Lower lobe of right lung (tissue), 2 donors: ENCODE data around the gene SWI5. TPM values are rescaled to one million over a fixed set of nuclear protein-coding genes. Genes with fewer than 3 reads are reported as not detected.

Experiments
- ATAC-seq, 2 donors: fragments of 200-7000 bp; cut with Tn5 transposase; one replicate each; pipeline ENCODE4 v1.9.1; 2020 to 2022; ENCODE audit warnings: mild to moderate bottlenecking in 2 of 2, moderate library complexity in 2 of 2
- DNase-seq: peaks from one replicate; pipeline ENCODE4 v3.0.0-alpha.2; 2020
- H3K27ac ChIP-seq: fragments of 200-600 bp; one replicate; pipeline ENCODE4 v1.8.0; 2022
- H3K27me3 ChIP-seq: fragments of 200-600 bp; one replicate; pipeline ENCODE4 v1.8.0; 2022; ENCODE audit warnings: low read depth
- H3K36me3 ChIP-seq: fragments of 200-600 bp; one replicate; pipeline ENCODE4 v1.8.0; 2022; ENCODE audit warnings: mild to moderate bottlenecking
- H3K4me1 ChIP-seq: fragments of 200-600 bp; one replicate; pipeline ENCODE4 v1.8.0; 2022
- H3K4me3 ChIP-seq: fragments of 200-600 bp; one replicate; pipeline ENCODE4 v1.8.0; 2022; ENCODE audit warnings: mild to moderate bottlenecking
- H3K9me3 ChIP-seq: fragments of 200-600 bp; one replicate; pipeline ENCODE4 v1.8.0; 2022
- CTCF ChIP-seq: fragments of 200-600 bp; IDR thresholded peaks from one replicate; pipeline ENCODE4 v1.8.0; 2022; ENCODE audit warnings: antibody characterized with exemption, mild to moderate bottlenecking
- intact Hi-C: fragments of 100-400 bp; cut with DNase I; formaldehyde crosslinking; loops from one replicate; pipeline ENCODE4 v1.11.0; 2022
- total RNA-seq: library from RNA; stranded (reverse); fragmentation: NEBNext Ultra II Directional; extraction: Animal tissue kit (Norgen Biotek cat#: 25700); gene quantifications from one replicate; pipeline ENCODE4 v1.2.1, GENCODE V29; 2021
- donor health status: DM: no; HTN: yes; CAD: no; lungs with severe emphysema.

SWI5 gene
- total RNA-seq, 1 donor from 2014 or later = 19.1 TPM

GRCh38 chr9:128253140-128253990 lies 22.7 kb upstream of the SWI5 start:
- Histone ChIP-seq H3K27me3 (no peaks in the 10 kb centered on the region), H3K36me3 (peaks cover 27% of the 10 kb centered on the region), H3K9me3 (no peaks in the 10 kb centered on the region), H3K4me3 (no peak overlapping the region), H3K4me1 (peaks cover 12% of the 10 kb centered on the region), H3K27ac (no peak overlapping the region)
- intact Hi-C loops = no loop called here
- ATAC-seq (no peak), DNase-seq (no peak)
- no peak for TF ChIP-seq CTCF

- no peak overlapping the region for H3K4me3 ChIP-seq
- no peaks in the 10 kb centered on the region for H3K27me3 ChIP-seq
- no peak for TF ChIP-seq CTCF
- no peak for DNase-seq
- intact Hi-C loops = no loop called here
- H3K9me3 ChIP-seq = no peaks in the 10 kb centered on the region
- peaks cover 34% of the 10 kb centered on the region for H3K36me3 ChIP-seq
- H3K4me1 ChIP-seq = peaks cover 12% of the 10 kb centered on the region
- ATAC-seq = no peak
- no peak overlapping the region for H3K27ac ChIP-seq
Measured at GRCh38 chr9:128253991-128254346, 22.1 kb upstream of the SWI5 start.

DNA sequence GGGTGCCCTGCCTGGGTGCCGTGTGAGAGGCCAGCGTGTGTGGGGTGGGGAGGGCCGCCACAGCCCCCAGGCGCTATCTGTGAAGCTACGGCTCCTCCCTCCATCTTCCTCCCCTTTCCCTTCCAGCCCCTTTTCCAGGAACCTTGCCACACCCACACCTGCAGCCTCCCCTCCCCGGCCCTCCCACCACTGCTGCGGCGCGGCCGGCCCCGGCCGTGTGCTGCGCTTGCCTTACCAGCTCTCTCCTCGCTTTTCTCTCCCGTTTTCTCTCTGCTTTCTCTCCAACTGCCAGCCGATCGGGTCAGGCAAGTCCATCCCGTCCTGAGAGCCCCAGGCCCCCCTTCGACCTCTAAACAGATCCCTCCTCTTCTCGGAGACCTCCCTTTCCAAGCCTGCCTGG lies 21.7 kb upstream of the SWI5 start:
- H3K9me3 ChIP-seq = no peaks in the 10 kb centered on the region
- H3K4me1 ChIP-seq = peaks cover 12% of the 10 kb centered on the region
- no peaks in the 10 kb centered on the region for H3K27me3 ChIP-seq
- no peak overlapping the region for H3K4me3 ChIP-seq
- intact Hi-C loops = no loop called here
- DNase-seq = no peak
- H3K36me3 ChIP-seq = peaks cover 37% of the 10 kb centered on the region
- no peak for ATAC-seq
- no peak for TF ChIP-seq CTCF
- H3K27ac ChIP-seq = no peak overlapping the region

- peak; percentile 29 to 45 for ATAC-seq
- no peak overlapping the region for H3K4me3 ChIP-seq
- H3K27ac ChIP-seq = no peak overlapping the region
- no peaks in the 10 kb centered on the region for H3K27me3 ChIP-seq
- H3K4me1 ChIP-seq = peaks cover 12% of the 10 kb centered on the region
- H3K9me3 ChIP-seq = no peaks in the 10 kb centered on the region
- peaks cover 45% of the 10 kb centered on the region for H3K36me3 ChIP-seq
- DNase-seq = peak; percentile 75
- TF ChIP-seq CTCF = peak; percentile 88
- intact Hi-C loops = no loop called here
Measured at GRCh38 chr9:128254855-128255759, 21.0 kb upstream of the SWI5 start.

DNA sequence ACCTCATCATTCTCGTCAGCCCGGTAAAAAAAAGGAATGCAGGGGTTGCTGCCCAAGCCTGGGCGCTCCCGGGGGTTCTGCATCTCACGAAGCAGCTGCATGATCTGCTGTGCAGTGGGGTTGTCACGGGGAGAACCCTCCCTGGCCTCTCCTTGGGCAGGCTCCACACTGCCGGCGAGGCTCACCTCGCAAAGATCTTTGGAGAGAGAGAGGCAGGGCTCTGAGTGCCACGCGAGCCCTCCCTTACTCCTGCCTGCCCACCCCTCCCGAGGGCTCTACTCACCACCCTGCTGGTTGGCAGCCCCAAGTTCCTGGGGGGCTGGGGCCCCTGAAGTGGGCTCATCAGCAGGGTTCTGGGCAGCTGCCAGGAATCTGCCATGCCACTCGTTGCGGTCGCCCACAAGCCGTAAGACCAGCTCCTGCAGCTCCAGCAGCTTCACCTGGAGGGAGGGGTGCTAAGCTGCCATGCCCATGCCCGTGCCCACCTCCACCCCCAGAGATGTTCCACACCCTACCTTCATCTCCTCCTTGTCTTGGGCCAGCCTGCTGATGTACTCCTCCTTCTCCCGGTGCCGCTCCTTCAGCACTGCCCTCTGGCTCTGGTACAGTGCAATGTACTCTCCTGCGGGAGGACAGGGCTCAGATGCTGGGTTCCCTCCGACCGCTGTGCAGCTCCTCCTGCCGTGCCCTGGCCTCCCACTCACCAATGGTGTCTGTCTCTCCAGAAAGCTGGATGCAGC lies 18.8 kb upstream of the SWI5 start:
- Histone ChIP-seq H3K4me1 (no peaks in the 10 kb centered on the region), H3K9me3 (no peaks in the 10 kb centered on the region), H3K36me3 (peaks cover 66% of the 10 kb centered on the region), H3K4me3 (no peak overlapping the region), H3K27ac (no peak overlapping the region), H3K27me3 (no peaks in the 10 kb centered on the region)
- no peak for TF ChIP-seq CTCF
- intact Hi-C loops = no loop called here
- DNase-seq (no peak), ATAC-seq (no peak)
